ENCODE measurements around the gene CROCC2. TPM values are rescaled to one million over a fixed set of nuclear protein-coding genes. Genes with fewer than 3 reads are reported as not detected.

Gene CROCC2
- total RNA-seq, 1 donor from 2014 or later = 0.49 TPM

DNA sequence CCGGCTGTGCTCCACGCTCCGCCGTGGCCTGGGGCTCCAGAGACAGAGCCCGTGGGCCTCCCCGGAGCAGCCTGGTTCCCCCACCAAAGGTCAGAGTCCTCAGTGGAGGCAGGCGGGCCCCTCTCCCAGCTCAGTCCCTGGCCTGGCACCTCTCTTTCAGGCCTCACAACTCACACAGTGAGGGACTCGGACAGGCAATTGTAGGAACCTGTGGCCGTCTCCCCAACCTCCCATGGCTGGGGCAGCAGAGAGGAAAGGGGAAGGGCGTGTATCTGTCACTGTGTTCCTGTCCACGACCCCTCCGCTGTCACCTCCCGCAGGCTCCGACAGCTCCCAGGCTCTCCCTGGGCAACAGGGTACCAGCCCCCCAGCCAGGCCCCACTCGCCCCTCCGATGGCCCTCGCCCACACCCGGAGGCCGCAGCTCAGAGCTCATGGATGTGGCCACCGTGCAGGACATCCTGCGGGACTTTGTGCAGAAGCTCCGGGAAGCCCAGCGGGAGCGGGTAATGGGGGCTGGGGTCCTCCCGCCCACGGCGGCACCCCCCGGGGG is 59.8 kb downstream of the CROCC2 start:
- H3K27ac ChIP-seq = no peak overlapping the region
- H3K9me3 ChIP-seq = no peaks in the 10 kb centered on the region
- no peaks in the 10 kb centered on the region for H3K36me3 ChIP-seq
- intact Hi-C loops (cut with DNase I) = no loop called here
- no peak for TF ChIP-seq CTCF (IDR thresholded peaks at IDR 0.05)
- no peak overlapping the region for H3K4me3 ChIP-seq
- no peaks in the 10 kb centered on the region for H3K27me3 ChIP-seq
- no peak for DNase-seq (ENCODE audit: extremely low spot score in 2 of 2)
- H3K4me1 ChIP-seq = peaks cover 25% of the 10 kb centered on the region

DNA sequence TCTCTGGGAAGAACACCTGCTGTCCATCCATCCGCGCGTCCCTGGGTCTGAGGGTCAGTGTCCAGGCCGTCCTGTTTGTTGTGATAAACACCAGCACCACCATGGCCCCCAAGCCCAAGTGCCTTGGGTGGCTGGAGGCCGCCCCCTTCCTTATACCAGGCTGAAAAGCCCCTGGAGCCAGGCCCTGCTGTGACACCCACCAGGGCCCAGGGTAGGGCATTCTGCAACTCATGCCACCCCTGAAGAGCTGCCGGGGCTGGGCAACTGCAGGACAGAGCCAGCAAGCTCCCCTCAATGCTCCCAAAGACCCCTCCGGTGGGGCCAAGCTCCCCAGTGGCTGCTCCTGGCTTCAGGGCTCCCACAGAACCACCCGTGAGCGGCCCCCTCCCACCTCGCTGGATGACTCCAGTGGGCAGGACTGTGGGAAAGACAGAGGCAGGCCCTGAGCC is 60.3 kb downstream of the CROCC2 start:
- Histone ChIP-seq H3K4me3 (no peak overlapping the region), H3K36me3 (no peaks in the 10 kb centered on the region), H3K27ac (no peak overlapping the region), H3K4me1 (peaks cover 20% of the 10 kb centered on the region), H3K27me3 (no peaks in the 10 kb centered on the region), H3K9me3 (no peaks in the 10 kb centered on the region)
- no peak for TF ChIP-seq CTCF (IDR thresholded peaks at IDR 0.05)
- TF ChIP-seq POLR2A (IDR thresholded peaks at IDR 0.05) = no peak
- TF ChIP-seq POLR2AphosphoS5 (IDR thresholded peaks at IDR 0.05; ENCODE audit: insufficient read depth in 1 of 2, low read depth in 1 of 2) = no peak
- DNase-seq (ENCODE audit: extremely low spot score in 2 of 2) = no peak
- intact Hi-C loops (cut with DNase I) = no loop called here

DNA sequence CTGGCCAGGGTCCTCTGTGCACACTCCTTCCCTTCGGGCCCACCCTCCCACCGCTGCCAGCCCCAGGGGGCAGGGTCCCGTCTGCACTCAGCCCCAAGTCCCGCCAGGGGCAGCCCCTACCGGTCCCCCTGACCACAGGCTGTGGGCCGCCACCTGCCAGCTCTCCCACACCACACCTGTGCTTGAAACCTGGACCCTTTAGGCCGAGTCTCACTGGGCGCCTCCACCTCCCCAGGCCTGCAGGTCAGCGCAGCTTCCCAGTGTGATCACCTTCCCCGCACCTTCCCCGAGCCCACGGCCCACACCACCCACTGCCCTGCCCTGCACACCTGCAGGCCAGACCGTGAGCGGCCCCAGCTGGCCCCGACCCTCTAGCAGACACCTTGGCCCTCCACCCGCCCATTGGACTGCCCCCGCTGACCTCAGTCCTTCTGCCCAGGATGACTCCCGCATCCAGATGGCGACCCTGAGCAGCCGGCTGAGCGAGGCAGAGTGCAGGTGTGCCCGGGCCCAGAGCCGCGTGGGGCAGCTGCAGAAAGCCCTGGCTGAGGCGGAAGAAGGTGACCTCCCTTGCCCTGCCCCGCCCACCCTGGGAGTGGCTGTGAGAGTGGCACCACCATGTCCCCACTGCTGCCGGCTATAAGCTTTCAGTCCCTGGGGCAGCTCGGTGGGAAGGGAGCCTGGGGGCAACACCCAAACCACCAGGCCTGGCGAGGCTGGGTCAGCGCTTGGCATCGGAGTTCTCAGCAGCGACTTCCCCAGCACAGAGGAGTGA is 61.0 kb downstream of the CROCC2 start:
- intact Hi-C loops (cut with DNase I) = no loop called here
- no peak for DNase-seq (ENCODE audit: extremely low spot score in 2 of 2)
- H3K4me1 ChIP-seq = peaks cover 15% of the 10 kb centered on the region
- no peaks in the 10 kb centered on the region for H3K9me3 ChIP-seq
- H3K36me3 ChIP-seq = no peaks in the 10 kb centered on the region
- no peak for TF ChIP-seq POLR2AphosphoS5 (IDR thresholded peaks at IDR 0.05; ENCODE audit: insufficient read depth in 1 of 2, low read depth in 1 of 2)
- H3K27me3 ChIP-seq = no peaks in the 10 kb centered on the region
- no peak overlapping the region for H3K4me3 ChIP-seq
- H3K27ac ChIP-seq = no peak overlapping the region

GRCh38 chr2:240967681-240968621 is 61.8 kb downstream of the CROCC2 start:
- DNase-seq (ENCODE audit: extremely low spot score in 2 of 2) = no peak
- no peaks in the 10 kb centered on the region for H3K36me3 ChIP-seq
- no peaks in the 10 kb centered on the region for H3K27me3 ChIP-seq
- no peak overlapping the region for H3K4me3 ChIP-seq
- H3K4me1 ChIP-seq = peaks cover 15% of the 10 kb centered on the region
- intact Hi-C loops (cut with DNase I) = no loop called here
- no peaks in the 10 kb centered on the region for H3K9me3 ChIP-seq
- no peak for TF ChIP-seq CTCF (IDR thresholded peaks at IDR 0.05)
- no peak for TF ChIP-seq POLR2AphosphoS5 (IDR thresholded peaks at IDR 0.05; ENCODE audit: insufficient read depth in 1 of 2, low read depth in 1 of 2)
- no peak for TF ChIP-seq POLR2A (IDR thresholded peaks at IDR 0.05)
- no peak overlapping the region for H3K27ac ChIP-seq

DNA sequence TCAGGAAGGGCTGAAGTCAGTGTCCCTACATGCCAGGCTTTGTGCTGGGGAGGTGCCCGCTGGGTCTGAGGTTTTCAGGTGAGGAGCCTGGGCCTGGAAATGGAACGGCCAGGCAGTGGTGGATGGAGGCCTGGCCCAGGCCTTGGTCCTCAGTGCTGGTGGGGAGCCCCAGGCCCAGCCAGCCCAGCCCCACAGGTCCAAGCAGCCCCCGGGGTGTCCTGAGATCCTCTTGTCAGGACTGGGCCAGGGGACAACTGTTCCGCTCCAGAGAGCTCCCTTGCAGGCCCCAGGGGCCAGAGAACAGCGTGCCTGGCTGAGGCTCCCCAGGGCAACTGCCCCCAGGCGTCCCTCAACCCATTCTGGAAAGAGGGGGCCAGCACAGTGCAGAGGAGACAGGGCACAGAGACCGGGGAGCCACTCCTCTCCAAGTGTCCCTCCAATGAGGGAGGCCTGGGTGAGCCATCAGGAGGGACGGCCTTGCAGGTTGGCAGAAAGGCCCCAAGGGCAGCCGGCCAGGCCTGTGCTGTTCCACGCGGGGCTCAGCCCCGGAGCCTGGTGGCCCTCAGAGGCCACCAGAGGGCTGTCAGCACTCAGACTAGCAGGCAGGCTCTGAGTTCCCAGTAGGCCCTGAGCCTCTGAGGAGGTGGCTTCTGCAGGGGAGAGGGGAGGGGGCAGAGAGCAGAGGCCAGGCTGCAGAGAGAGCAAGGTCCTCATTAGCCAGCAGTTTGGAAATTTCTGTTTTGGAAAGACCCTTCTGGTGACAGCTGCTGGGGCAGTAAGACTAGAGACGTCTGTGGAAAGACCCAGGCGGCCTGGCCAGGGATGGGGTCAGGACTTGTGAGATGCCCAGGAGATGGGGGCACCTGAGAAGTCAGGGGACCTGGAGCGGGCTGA is 62.8 kb downstream of the CROCC2 start:
- peaks cover 15% of the 10 kb centered on the region for H3K4me1 ChIP-seq
- H3K27me3 ChIP-seq = no peaks in the 10 kb centered on the region
- H3K36me3 ChIP-seq = no peaks in the 10 kb centered on the region
- no peaks in the 10 kb centered on the region for H3K9me3 ChIP-seq
- no peak overlapping the region for H3K27ac ChIP-seq
- H3K4me3 ChIP-seq = no peak overlapping the region
- no peak for TF ChIP-seq POLR2AphosphoS5 (IDR thresholded peaks at IDR 0.05; ENCODE audit: insufficient read depth in 1 of 2, low read depth in 1 of 2)
- TF ChIP-seq POLR2A (IDR thresholded peaks at IDR 0.05) = no peak
- no peak for TF ChIP-seq CTCF (IDR thresholded peaks at IDR 0.05)
- intact Hi-C loops (cut with DNase I) = no loop called here
- no peak for DNase-seq (ENCODE audit: extremely low spot score in 2 of 2)
